HAP-1 (cell line): ENCODE data around the gene ZCCHC7.
A peak's percentile ranks its signal among the peaks of the same experiment; 100 is the strongest.

Experiments
- DNase-seq, 2 experiments: peaks; one replicate each; pipeline ENCODE4 v3.0.0-alpha.2; 2016 to 2020; ENCODE audit warnings: low spot score in 2 of 2
- H3K27me3 ChIP-seq: fragments of 250-450 bp; sonication (Bioruptor Pico); 2 replicates; pipeline ENCODE4 v1.5.1; 2020; ENCODE audit warnings: low read depth, mild to moderate bottlenecking, moderate library complexity
- H3K36me3 ChIP-seq: fragments of 250-450 bp; sonication (Bioruptor Pico); replicated peaks from 2 replicates; pipeline ENCODE4 v1.5.1; 2020; ENCODE audit warnings: mild to moderate bottlenecking
- H3K4me1 ChIP-seq: fragments of 250-450 bp; sonication (Bioruptor Pico); 2 replicates; pipeline ENCODE4 v1.5.1; 2020; ENCODE audit warnings: mild to moderate bottlenecking
- H3K4me3 ChIP-seq: fragments of 250-450 bp; sonication (Bioruptor Pico); 2 replicates; pipeline ENCODE4 v1.5.1; 2020; ENCODE audit warnings: mild to moderate bottlenecking, moderate library complexity
- H3K9me3 ChIP-seq: fragments of 250-450 bp; sonication (Bioruptor Pico); 2 replicates; pipeline ENCODE4 v1.5.1; 2020; ENCODE audit warnings: mild to moderate bottlenecking, moderate library complexity
- in situ Hi-C: fragments of 300-500 bp; cut with MboI; formaldehyde crosslinking; loops from 3 replicates; pipeline ENCODE4 v1.14.3; 2020; ENCODE audit warnings: low sequenced_read_pairs, inconsistent platforms, mixed read lengths

Gene ZCCHC7

DNA sequence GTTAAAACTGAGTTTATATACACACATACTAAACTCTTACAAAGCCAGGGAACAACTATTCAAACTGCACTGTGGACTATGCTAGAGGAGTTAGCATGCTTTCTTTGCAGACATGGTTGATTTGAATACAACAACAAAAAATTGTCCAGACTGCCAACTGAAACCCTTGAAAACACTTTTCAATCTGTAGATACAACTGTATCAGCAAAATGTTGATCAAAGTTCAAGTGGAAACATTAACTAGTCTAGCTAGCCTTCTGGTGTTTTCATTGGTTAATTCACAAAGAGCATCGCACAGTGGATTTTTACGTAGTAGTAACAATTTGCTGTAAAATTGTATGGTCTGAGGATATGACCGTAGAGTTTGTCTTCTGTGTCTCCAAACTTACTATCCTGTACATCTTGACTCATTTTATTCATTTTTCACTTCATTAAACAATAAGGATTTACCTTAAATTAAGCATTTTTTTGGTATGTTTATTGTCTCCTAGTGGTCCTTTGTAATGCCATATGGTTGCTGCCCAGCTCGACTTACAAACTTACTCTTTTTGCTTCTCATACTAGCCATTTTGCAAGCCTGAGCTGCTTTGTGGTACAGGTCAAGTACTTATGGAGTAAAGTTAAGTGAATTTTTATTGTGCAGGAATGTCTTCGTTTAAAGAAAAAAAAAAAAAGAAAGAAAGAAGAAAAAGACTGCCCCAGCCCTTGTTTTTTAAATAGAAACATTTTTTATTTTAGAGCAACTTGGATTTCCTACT is 123.4 kb downstream of the ZCCHC7 start:
- no peaks in the 10 kb centered on the region for H3K27me3 ChIP-seq
- peaks cover 15% of the 10 kb centered on the region for H3K4me1 ChIP-seq
- H3K9me3 ChIP-seq = no peaks in the 10 kb centered on the region
- H3K4me3 ChIP-seq = no peak overlapping the region
- in situ Hi-C loops = no loop called here
- no peak for DNase-seq
- no peaks in the 10 kb centered on the region for H3K36me3 ChIP-seq

- peaks cover 12% of the 10 kb centered on the region for H3K4me1 ChIP-seq
- in situ Hi-C loops = no loop called here
- H3K27me3 ChIP-seq = no peaks in the 10 kb centered on the region
- no peaks in the 10 kb centered on the region for H3K36me3 ChIP-seq
- H3K4me3 ChIP-seq = no peak overlapping the region
- H3K9me3 ChIP-seq = no peaks in the 10 kb centered on the region
- DNase-seq = no peak
Observed at GRCh38 chr9:37246826-37247225, 126.5 kb downstream of the ZCCHC7 start.

GRCh38 chr9:37248651-37249163 is 128.3 kb downstream of the ZCCHC7 start:
- in situ Hi-C loops = no loop called here
- Histone ChIP-seq H3K4me1 (peaks cover 13% of the 10 kb centered on the region), H3K4me3 (no peak overlapping the region), H3K36me3 (no peaks in the 10 kb centered on the region), H3K9me3 (no peaks in the 10 kb centered on the region), H3K27me3 (no peaks in the 10 kb centered on the region)
- no peak for DNase-seq

- in situ Hi-C loops = no loop called here
- Histone ChIP-seq H3K36me3 (no peaks in the 10 kb centered on the region), H3K27me3 (no peaks in the 10 kb centered on the region), H3K9me3 (no peaks in the 10 kb centered on the region), H3K4me3 (no peak overlapping the region), H3K4me1 (peaks cover 11% of the 10 kb centered on the region)
- DNase-seq = peak; percentile 76 to 92
Observed at GRCh38 chr9:37251452-37251851, 131.1 kb downstream of the ZCCHC7 start.

GRCh38 chr9:37253377-37253937 is 133.1 kb downstream of the ZCCHC7 start:
- H3K36me3 ChIP-seq = no peaks in the 10 kb centered on the region
- in situ Hi-C loops = no loop called here

DNA sequence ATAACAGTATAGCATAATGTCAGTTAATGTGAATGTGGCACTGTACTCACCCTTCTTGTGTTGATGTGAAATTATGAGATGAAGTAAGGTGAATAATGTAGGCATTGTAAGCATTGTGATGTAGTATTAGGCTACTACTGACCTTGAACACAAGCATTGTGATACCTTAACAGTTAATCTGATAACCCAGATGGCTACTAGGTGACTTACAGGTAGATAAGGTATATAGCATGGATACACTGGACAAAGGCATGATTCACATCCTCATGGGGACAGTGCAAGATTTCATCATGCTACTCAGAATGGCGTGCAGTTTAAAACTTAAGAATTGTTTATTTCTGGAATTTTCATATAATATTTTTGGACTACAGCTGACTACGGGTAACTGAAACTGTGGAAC is 134.8 kb downstream of the ZCCHC7 start:
- in situ Hi-C loops = no loop called here
- DNase-seq = no peak
- H3K27me3 ChIP-seq = no peaks in the 10 kb centered on the region
- peaks cover 11% of the 10 kb centered on the region for H3K4me1 ChIP-seq
- no peaks in the 10 kb centered on the region for H3K9me3 ChIP-seq
- H3K4me3 ChIP-seq = no peak overlapping the region
- H3K36me3 ChIP-seq = no peaks in the 10 kb centered on the region

More at GRCh38 chr9:37253377-37253937, 133.1 kb downstream of the ZCCHC7 start:
- peaks cover 11% of the 10 kb centered on the region for H3K4me1 ChIP-seq
- no peaks in the 10 kb centered on the region for H3K27me3 ChIP-seq
- H3K4me3 ChIP-seq = no peak overlapping the region
- H3K9me3 ChIP-seq = no peaks in the 10 kb centered on the region
- no peak for DNase-seq

DNA sequence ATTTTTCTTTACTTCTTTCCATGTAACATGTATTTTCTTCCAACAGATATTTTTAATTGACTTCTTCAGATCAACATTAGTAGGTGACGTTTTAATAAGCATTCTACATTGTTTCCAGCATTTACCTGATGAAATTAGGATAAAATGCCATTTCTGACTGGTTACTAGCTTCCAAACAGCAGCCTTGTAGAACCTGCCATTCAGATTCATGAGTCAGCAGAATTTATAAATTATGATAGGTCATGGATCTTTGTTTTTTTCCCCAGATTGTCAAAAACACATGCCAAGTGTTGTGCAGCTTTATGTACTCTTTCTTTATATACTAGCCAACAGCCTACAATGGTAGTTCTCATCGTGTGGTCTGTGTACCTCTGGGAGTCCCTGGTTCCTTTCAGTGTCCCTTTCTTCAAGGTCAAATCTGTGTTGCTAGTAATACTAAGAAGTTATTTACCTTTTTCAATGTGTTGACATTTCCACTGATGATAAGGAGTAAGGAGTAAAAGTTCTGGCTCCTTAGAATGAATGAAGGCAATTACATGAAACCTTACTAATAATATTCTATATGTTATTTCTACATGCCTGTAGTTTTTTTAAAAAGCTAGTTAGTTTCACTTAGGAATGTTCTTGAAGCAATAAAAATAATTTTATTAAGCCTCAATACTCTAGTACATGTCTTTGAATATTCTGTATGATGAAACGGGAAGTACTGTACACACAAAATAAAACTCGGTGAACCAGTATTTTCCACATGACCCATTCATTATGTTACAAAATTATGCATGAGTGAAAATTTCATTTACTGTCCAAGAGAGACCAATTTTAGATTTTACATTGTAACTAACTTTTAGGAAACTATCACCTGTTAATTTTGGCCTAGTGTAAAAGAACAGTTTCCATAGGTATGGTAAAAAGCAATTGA is 135.8 kb downstream of the ZCCHC7 start:
- no peak for DNase-seq
- peaks cover 7% of the 10 kb centered on the region for H3K4me1 ChIP-seq
- H3K36me3 ChIP-seq = no peaks in the 10 kb centered on the region
- no peaks in the 10 kb centered on the region for H3K9me3 ChIP-seq
- H3K4me3 ChIP-seq = no peak overlapping the region
- in situ Hi-C loops = no loop called here
- H3K27me3 ChIP-seq = no peaks in the 10 kb centered on the region

DNA sequence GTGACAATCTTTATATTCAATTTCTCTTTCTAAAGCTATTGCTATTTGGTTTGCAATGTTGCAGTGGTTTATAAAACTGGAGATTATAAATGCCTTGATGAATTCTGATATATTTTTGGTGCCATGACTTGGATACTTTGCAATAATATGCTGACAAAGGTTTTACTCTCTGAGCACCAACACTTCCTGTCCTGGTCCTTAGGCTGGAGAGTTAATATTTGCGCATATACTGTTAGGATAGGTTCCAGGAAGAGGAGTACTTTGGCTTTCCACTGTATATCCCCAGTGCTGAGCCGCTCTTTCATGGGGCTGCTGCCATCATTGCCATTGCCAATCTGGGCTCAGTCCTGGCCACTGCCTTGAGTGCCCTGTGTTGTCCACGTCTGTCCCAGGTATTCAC is 139.6 kb downstream of the ZCCHC7 start:
- in situ Hi-C loops = no loop called here
- no peaks in the 10 kb centered on the region for H3K36me3 ChIP-seq

GRCh38 chr9:37262410-37262809 is 142.0 kb downstream of the ZCCHC7 start:
- H3K36me3 ChIP-seq = no peaks in the 10 kb centered on the region
- in situ Hi-C loops = no loop called here
- peak in 1 of 2 experiments; percentile 33 for DNase-seq

More for the DNA sequence above, 139.6 kb downstream of the ZCCHC7 start:
- Histone ChIP-seq H3K4me3 (no peak overlapping the region), H3K27me3 (no peaks in the 10 kb centered on the region), H3K9me3 (no peaks in the 10 kb centered on the region), H3K4me1 (no peaks in the 10 kb centered on the region)
- no peak for DNase-seq

DNA sequence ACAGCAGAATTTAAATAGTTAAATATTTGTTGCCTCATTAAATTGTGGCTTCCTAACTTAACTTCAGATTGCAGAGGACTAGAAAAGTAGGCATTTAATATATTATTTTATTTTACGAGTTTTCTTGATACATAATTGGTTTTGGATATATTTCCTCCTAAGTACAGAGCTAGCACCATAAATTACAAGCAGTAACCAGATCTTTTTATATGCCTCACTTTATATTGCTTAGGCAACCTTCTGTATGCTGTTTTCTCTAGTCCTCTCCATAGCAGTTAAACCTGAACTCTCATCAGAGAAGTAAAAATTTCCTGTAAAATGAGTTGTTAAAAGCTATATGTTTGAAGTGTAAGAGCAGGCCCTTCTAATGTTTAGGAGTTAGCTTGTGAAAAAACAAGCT is 144.2 kb downstream of the ZCCHC7 start:
- no peaks in the 10 kb centered on the region for H3K4me1 ChIP-seq
- no peaks in the 10 kb centered on the region for H3K9me3 ChIP-seq
- no peaks in the 10 kb centered on the region for H3K27me3 ChIP-seq
- H3K4me3 ChIP-seq = no peak overlapping the region
- in situ Hi-C loops = no loop called here
- no peaks in the 10 kb centered on the region for H3K36me3 ChIP-seq
- DNase-seq = no peak

More at GRCh38 chr9:37262410-37262809, 142.0 kb downstream of the ZCCHC7 start:
- H3K9me3 ChIP-seq = no peaks in the 10 kb centered on the region
- H3K4me1 ChIP-seq = no peaks in the 10 kb centered on the region
- no peaks in the 10 kb centered on the region for H3K27me3 ChIP-seq
- H3K4me3 ChIP-seq = no peak overlapping the region

DNA sequence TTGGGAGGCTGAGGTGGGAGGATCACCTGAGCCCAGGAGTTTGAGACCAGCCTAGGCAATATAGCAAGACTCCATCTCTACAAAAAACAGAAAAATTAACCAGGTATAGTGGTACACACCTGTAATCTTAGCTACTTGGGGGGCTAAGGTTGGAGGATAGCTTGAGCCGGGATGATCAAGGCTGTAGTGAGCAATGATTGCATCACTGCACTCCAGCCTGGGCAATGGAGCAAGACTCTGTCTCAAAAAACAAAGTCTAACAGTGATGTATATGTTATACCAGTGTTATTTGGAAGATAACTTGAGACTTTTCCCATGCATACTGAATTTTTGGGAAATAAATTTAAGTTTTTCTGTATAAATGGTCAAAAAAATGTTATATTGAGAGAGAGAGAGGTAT is 146.3 kb downstream of the ZCCHC7 start:
- Histone ChIP-seq H3K4me3 (no peak overlapping the region), H3K36me3 (no peaks in the 10 kb centered on the region), H3K9me3 (no peaks in the 10 kb centered on the region), H3K27me3 (no peaks in the 10 kb centered on the region), H3K4me1 (no peaks in the 10 kb centered on the region)
- no peak for DNase-seq
- in situ Hi-C loops = no loop called here

DNA sequence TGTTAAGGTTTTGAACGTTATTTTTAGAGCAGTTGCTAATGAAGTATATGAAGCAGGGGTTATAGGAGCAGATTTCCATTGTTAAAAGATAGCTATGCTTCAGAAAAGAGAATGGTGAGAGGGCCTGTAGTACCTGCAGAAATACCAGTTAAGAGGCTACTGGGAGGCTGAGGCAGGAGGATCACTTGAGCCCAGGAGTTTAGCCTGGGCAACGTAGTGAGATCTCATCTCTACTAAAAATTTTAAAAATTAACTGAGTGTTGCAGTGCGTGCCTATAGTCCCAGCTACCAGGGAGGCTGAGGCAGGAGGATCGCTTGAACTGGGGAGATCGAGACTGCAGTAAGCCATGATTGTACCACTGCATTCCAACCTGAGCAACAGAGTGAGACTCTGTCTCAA is 148.8 kb downstream of the ZCCHC7 start:
- no peak for DNase-seq
- H3K36me3 ChIP-seq = no peaks in the 10 kb centered on the region
- in situ Hi-C loops = no loop called here
- no peaks in the 10 kb centered on the region for H3K27me3 ChIP-seq
- H3K4me1 ChIP-seq = no peaks in the 10 kb centered on the region
- H3K9me3 ChIP-seq = no peaks in the 10 kb centered on the region
- no peak overlapping the region for H3K4me3 ChIP-seq

- in situ Hi-C loops = no loop called here
- no peaks in the 10 kb centered on the region for H3K4me1 ChIP-seq
- DNase-seq = no peak
Observed at GRCh38 chr9:37271679-37272078, 151.3 kb downstream of the ZCCHC7 start.

GRCh38 chr9:37273595-37273994 is 153.2 kb downstream of the ZCCHC7 start:
- Histone ChIP-seq H3K4me3 (no peak overlapping the region), H3K4me1 (no peaks in the 10 kb centered on the region), H3K9me3 (no peaks in the 10 kb centered on the region), H3K36me3 (no peaks in the 10 kb centered on the region), H3K27me3 (no peaks in the 10 kb centered on the region)
- in situ Hi-C loops = no loop called here
- no peak for DNase-seq

More at GRCh38 chr9:37271679-37272078, 151.3 kb downstream of the ZCCHC7 start:
- no peaks in the 10 kb centered on the region for H3K36me3 ChIP-seq
- no peaks in the 10 kb centered on the region for H3K27me3 ChIP-seq
- H3K4me3 ChIP-seq = no peak overlapping the region
- no peaks in the 10 kb centered on the region for H3K9me3 ChIP-seq
